Cortex of kidney (tissue), 1 donor: ENCODE data around the gene UROC1.

Experiments used
- DNase-seq: peaks from one replicate; lab custom pipeline; 2025; lab: John Stamatoyannopoulos, UW

The UROC1 gene

GRCh38 chr3:126517291-126517951 is at the start of gene UROC1:
TSS of gene UROC1 (minus strand) at chr3:126517773. CDS start at chr3:126517719, 54 bp downstream.
- DNase-seq, result no peak

GRCh38 chr3:126562737-126563276 is 45.2 kb upstream of the UROC1 start:
- DNase-seq, result no peak

- DNase-seq, result no peak
Observed at GRCh38 chr3:126558336-126559071, 40.9 kb upstream of the UROC1 start, which contains the start of gene C3orf22. TSS of gene C3orf22 (minus strand) at chr3:126558932. CDS start at chr3:126553390, 5,542 bp downstream.

GRCh38 chr3:126557761-126558160 is 40.2 kb upstream of the UROC1 start:
- no peak for DNase-seq

GRCh38 chr3:126557415-126557745 is 39.8 kb upstream of the UROC1 start:
- DNase-seq, result no peak

- DNase-seq, result no peak
Observed at GRCh38 chr3:126556637-126557414, 39.3 kb upstream of the UROC1 start.

- no peak for DNase-seq
Observed at GRCh38 chr3:126555795-126556636, 38.4 kb upstream of the UROC1 start.

GRCh38 chr3:126554560-126555525 is 37.3 kb upstream of the UROC1 start:
- no peak for DNase-seq

GRCh38 chr3:126553284-126554084 is 35.9 kb upstream of the UROC1 start:
- DNase-seq, result no peak

GRCh38 chr3:126552688-126553283 is 35.2 kb upstream of the UROC1 start:
- no peak for DNase-seq

- DNase-seq, result no peak
Observed at GRCh38 chr3:126551839-126552687, 34.5 kb upstream of the UROC1 start.

- DNase-seq, result no peak
Observed at GRCh38 chr3:126551121-126551838, 33.7 kb upstream of the UROC1 start.

- DNase-seq, result no peak
Observed at GRCh38 chr3:126550488-126551051, 33.0 kb upstream of the UROC1 start.

GRCh38 chr3:126549861-126550487 is 32.4 kb upstream of the UROC1 start:
- DNase-seq, result no peak

- DNase-seq, result no peak
Observed at GRCh38 chr3:126548556-126549466, 31.2 kb upstream of the UROC1 start.

GRCh38 chr3:126547721-126548120 is 30.1 kb upstream of the UROC1 start:
- DNase-seq, result no peak
